MM.1S (cell line): ENCODE data around the gene COBLL1.

Experiments used
- CTCF ChIP-seq: fragments of 300-600 bp; sonication (generic); IDR thresholded peaks from 2 replicates; pipeline ENCODE4 v1.5.1; 2016; ENCODE audit warnings: antibody characterized with exemption, low read length, mixed read lengths
- EZH2phosphoT487 ChIP-seq: fragments of 300-600 bp; sonication (generic); IDR thresholded peaks from 2 replicates; pipeline ENCODE4 v1.6.1; 2018; ENCODE audit warnings: antibody characterized with exemption, low read length

GRCh38 chr2:164831180-164831579 is 10.4 kb downstream of the COBLL1 start:
- TF ChIP-seq EZH2phosphoT487 (no peak), CTCF (no peak)
